GM12878 (cell line): ENCODE results near the gene SPTA1.

Experiments used
- ATF2 ChIP-seq: IDR thresholded peaks from 2 replicates; pipeline ENCODE4 v1.6.1; 2012; ENCODE audit warnings: low read length, inconsistent platforms
- CHD2 ChIP-seq: IDR thresholded peaks from 2 replicates; pipeline ENCODE4 v1.6.1; 2011; ENCODE audit warnings: low read depth, low read length, improper control_type of control experiment, borderline replicate concordance
- CTCF ChIP-seq, 3 experiments: IDR thresholded peaks in 2 of 3; conservative IDR thresholded peaks in 1 of 3; 2 replicates each; pipeline ENCODE4 v1.5.1; 2011; ENCODE audit warnings: low read depth in 3 of 3, low read length in 3 of 3, mild to moderate bottlenecking in 3 of 3, control low read depth in 2 of 3, moderate library complexity in 2 of 3, inconsistent platforms in 1 of 3, mixed read lengths in 1 of 3; ENCODE audit not compliant: control insufficient read depth in 2 of 3, insufficient read depth in 1 of 3; ENCODE audit errors: extremely low read depth in 1 of 3
- EED ChIP-seq: sonication (generic); IDR thresholded peaks from 2 replicates; pipeline ENCODE4 v1.6.1; 2016; ENCODE audit warnings: antibody characterized with exemption, low read depth
- EP300 ChIP-seq, 2 experiments: fragments of 150-350 bp in 1 of 2; IDR thresholded peaks; 2 replicates each; pipeline ENCODE4 v1.6.1; 2011 to 2012; ENCODE audit warnings: low read depth in 2 of 2, low read length in 2 of 2, borderline replicate concordance in 1 of 2, improper control_type of control experiment in 1 of 2, inconsistent platforms in 1 of 2; ENCODE audit not compliant: control insufficient read depth in 1 of 2
- EZH2 ChIP-seq: IDR thresholded peaks from 2 replicates; pipeline ENCODE4 v1.6.1; 2012; ENCODE audit warnings: low read depth, mild to moderate bottlenecking, control low read depth, inconsistent platforms, low read length, borderline replicate concordance; ENCODE audit not compliant: control insufficient read depth
- IKZF1 ChIP-seq: fragments of 450-650 bp; conservative IDR thresholded peaks from 2 replicates; pipeline ENCODE4 v1.6.1; 2017; ENCODE audit warnings: antibody characterized with exemption, mild to moderate bottlenecking
- MAX ChIP-seq: IDR thresholded peaks from 2 replicates; pipeline ENCODE4 v1.6.1; 2012; ENCODE audit warnings: low read depth, low read length, improper control_type of control experiment
- NFYA ChIP-seq: IDR thresholded peaks from 2 replicates; pipeline ENCODE4 v1.6.1; 2011; ENCODE audit warnings: low read depth, mild to moderate bottlenecking, low read length, improper control_type of control experiment, borderline replicate concordance
- NRF1 ChIP-seq: conservative IDR thresholded peaks from 2 replicates; pipeline ENCODE4 v1.6.1; 2011; ENCODE audit warnings: mild to moderate bottlenecking, low read depth, low read length, improper control_type of control experiment
- PBX3 ChIP-seq: IDR thresholded peaks from 2 replicates; pipeline ENCODE4 v1.6.1; 2011; ENCODE audit warnings: mild to moderate bottlenecking, low read depth, low read length, moderate library complexity; ENCODE audit not compliant: insufficient replicate concordance
- POLR2A ChIP-seq: IDR thresholded peaks from 2 replicates; pipeline ENCODE4 v1.6.1; 2011; ENCODE audit warnings: low read depth, mild to moderate bottlenecking, low read length
- RBBP5 ChIP-seq: fragments of 200-600 bp; sonication (generic); conservative IDR thresholded peaks from 2 replicates; pipeline ENCODE4 v1.6.1; 2016
- ZZZ3 ChIP-seq: IDR thresholded peaks from 2 replicates; pipeline ENCODE4 v1.6.1; 2011; ENCODE audit warnings: low read depth; ENCODE audit not compliant: control insufficient read depth, insufficient read length

GRCh38 chr1:158700552-158700951 lies 14.0 kb upstream of the SPTA1 start, which contains the start of gene OR6K2:
- TF ChIP-seq RBBP5 (no peak), ZZZ3 (no peak), CTCF (IDR thresholded peaks at IDR 0.05 in 2 of 3, conservative IDR thresholded peaks at IDR 0.05 in 1 of 3; ENCODE audit: control insufficient read depth in 2 of 3, extremely low read depth in 1 of 3, insufficient read depth in 1 of 3, low read depth in 3 of 3, low read length in 3 of 3) (no peak), CHD2 (no peak), NRF1 (no peak), PBX3 (no peak), POLR2A (no peak), MAX (no peak), EZH2 (no peak), EED (no peak), IKZF1 (no peak), NFYA (no peak), EP300 (IDR thresholded peaks at IDR 0.05; ENCODE audit: borderline replicate concordance in 1 of 2, control insufficient read depth in 1 of 2, low read depth in 2 of 2, low read length in 2 of 2) (no peak), ATF2 (no peak)
